ENCODE results near the gene PTPRR.

DNA sequence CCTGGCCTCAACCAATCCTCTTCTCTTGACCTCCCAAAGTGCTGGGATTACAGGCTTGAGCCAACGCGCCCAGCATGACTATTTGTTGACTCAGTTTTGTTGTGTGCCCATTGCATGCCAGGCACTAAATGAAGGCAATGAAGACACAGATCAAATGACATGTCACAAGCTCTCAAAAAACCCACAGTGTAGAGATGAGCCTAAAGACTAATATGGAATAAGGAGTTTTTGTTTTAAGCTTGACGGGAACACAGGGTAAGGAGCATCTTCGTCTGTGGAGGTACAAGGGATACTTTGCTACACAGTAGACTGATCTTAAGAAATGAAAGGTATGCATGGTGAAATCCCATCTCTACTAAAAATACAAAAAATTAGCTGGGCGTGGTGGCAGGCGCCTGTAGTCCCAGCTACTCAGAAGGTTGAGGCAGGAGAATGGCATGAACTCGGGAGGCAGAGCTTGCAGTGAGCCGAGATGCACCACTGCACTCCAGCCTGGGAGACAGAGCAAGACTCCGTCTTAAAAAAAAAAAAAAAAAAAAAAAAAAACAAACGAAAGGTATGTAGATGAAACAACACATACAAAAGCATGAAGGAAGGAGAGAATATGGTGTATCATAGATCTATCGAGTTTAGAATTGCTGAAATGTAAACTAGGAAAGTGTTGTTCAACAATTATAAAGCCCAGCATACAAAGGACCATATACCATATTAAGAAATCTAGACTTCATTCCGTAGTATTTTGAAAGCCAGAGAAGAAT lies 161.2 kb downstream of the PTPRR start:
- TF ChIP-seq ZNF274 (IDR thresholded peaks at IDR 0.05; ENCODE audit: low read depth, low read length) (no peak), YY1 (IDR thresholded peaks at IDR 0.05; ENCODE audit: insufficient read depth, insufficient read length) (no peak), SUZ12 (IDR thresholded peaks at IDR 0.05; ENCODE audit: extremely low read depth, insufficient read depth, insufficient read length) (no peak)

Measured in NT2/D1 (cell line).